ENCODE measurements around the gene SLC39A3.
A peak's percentile ranks its signal among the peaks of the same experiment; 100 is the strongest.

Gene SLC39A3

GRCh38 chr19:2739602-2740313, at the start of gene SLC39A3:
Gene SLC39A3 (minus strand): TSS chr19:2740017. CDS start chr19:2737257, 2,760 bp downstream.
- DNase-seq, result peak; percentile 96

- no peak for DNase-seq
These were observed 48.4 kb upstream of the SLC39A3 start for GRCh38 chr19:2788237-2788636.

GRCh38 chr19:2787115-2787514, 47.3 kb upstream of the SLC39A3 start:
- no peak for DNase-seq

GRCh38 chr19:2785244-2785997, 45.6 kb upstream of the SLC39A3 start, which contains the start of gene THOP1:
Gene THOP1 (plus strand): TSS chr19:2785503. CDS start chr19:2785663, 160 bp downstream.
- DNase-seq, result peak; percentile 98

- DNase-seq, result no peak
These were observed 43.9 kb upstream of the SLC39A3 start for GRCh38 chr19:2783781-2784145.

- peak; percentile 98 for DNase-seq
These were observed 43.3 kb upstream of the SLC39A3 start, which contains the start of gene SGTA for GRCh38 chr19:2782936-2783780. Gene SGTA (minus strand): TSS chr19:2783273. CDS start chr19:2769068, 14,205 bp downstream.

GRCh38 chr19:2782329-2782935, 42.6 kb upstream of the SLC39A3 start:
- peak; percentile 18 for DNase-seq

- no peak for DNase-seq
These were observed 40.5 kb upstream of the SLC39A3 start for GRCh38 chr19:2780284-2780683.

GRCh38 chr19:2779121-2779740, 39.4 kb upstream of the SLC39A3 start:
- no peak for DNase-seq

GRCh38 chr19:2777952-2778683, 38.3 kb upstream of the SLC39A3 start:
- DNase-seq, result no peak

GRCh38 chr19:2775556-2776430, 36.0 kb upstream of the SLC39A3 start:
- peak; percentile 47 for DNase-seq

GRCh38 chr19:2774953-2775555, 35.2 kb upstream of the SLC39A3 start:
- no peak for DNase-seq

GRCh38 chr19:2774083-2774679, 34.4 kb upstream of the SLC39A3 start:
- no peak for DNase-seq

GRCh38 chr19:2771786-2772674, 32.2 kb upstream of the SLC39A3 start:
- no peak for DNase-seq

GRCh38 chr19:2770055-2771013, 30.5 kb upstream of the SLC39A3 start:
- no peak for DNase-seq

- DNase-seq, result no peak
These were observed 29.4 kb upstream of the SLC39A3 start for GRCh38 chr19:2769218-2769617.
